ENCODE measurements around the gene NOTCH1. TPM values are rescaled to one million over a fixed set of nuclear protein-coding genes. Genes with fewer than 3 reads are reported as not detected.
A peak's percentile ranks its signal among the peaks of the same experiment; 100 is the strongest.

NOTCH1 gene
- total RNA-seq, 1 donor from 2014 or later, result 16.8 TPM

DNA sequence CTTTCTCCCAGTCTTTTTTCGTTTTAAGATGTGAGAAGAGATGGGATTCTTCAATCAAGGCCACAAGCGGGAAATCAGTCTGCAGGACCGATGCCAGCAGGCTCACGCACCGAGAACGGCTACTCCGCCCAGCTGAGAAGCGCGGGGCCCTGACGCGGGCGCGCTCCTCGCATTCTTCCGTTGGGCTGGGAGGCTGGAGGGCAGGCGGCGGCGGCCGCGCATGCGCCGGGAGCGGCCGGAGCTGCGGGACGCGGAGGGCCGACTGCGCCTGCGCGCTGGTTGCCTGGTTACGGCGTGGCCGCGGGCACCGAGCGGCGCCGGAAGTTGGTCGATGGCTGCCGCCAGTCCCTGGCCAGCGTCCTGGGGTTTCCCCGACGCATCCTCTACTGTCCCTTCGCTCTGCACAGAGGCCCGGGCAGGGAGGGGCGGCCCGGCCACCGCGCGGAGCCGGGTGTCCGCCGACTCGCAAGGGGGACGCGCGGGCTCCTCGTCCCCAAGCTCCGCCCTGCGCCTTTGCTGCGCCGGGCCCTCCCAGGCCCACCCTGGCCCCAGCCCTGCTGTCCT lies 62.2 kb downstream of the NOTCH1 start:
- ATAC-seq (ENCODE audit: poor library complexity) (peak; percentile 75), DNase-seq (peak; percentile 96)
- intact Hi-C loops (cut with DNase I), result no loop called here

DNA sequence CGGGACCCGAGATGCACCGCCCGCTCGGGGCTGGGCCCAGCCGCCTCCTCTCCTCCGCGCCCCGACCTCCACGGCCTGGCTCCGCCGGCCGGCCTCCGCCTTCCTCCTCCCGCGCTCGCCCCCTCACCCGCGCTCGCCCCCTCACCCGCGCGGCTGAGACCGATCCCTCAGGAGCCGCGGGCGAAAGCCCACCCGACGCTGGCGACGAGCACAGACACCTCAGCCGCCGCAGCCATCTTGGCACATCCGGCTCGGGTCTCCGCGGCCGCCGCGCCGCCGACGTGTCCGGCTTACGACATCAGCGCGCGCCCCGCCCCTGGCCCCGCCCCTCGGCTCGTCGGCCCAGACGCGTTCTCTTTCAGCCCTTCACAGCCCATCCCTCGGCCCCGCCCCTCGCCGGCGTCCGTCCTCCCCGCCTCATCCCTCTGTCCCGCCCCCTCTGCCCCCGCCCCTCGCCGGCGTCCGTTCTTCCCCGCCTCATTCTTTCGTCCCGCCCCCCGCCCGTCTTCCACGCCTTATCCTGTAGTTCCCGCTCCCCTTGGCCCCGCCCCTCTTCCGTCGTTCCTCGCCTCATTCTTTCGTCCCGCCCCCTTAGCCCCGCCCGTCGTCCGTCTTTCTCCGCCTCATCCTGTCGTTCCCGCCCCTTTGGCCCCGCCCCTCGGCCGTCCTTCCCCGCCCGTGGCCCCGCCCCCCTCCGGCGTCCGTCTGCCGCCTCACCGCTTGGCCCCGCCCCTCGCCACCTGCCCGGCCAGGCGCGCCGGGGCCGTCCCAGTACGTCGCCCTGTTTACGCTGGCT lies 62.9 kb downstream of the NOTCH1 start, which contains the start of gene SEC16A:
Gene SEC16A (minus strand): TSS at position 248 of the 796 bp plus-strand sequence. CDS start 5,425 bp downstream, outside the sequence.
- intact Hi-C loops (cut with DNase I), result no loop called here
- peak; percentile 100 for DNase-seq
- ATAC-seq (ENCODE audit: poor library complexity), result peak; percentile 85

DNA sequence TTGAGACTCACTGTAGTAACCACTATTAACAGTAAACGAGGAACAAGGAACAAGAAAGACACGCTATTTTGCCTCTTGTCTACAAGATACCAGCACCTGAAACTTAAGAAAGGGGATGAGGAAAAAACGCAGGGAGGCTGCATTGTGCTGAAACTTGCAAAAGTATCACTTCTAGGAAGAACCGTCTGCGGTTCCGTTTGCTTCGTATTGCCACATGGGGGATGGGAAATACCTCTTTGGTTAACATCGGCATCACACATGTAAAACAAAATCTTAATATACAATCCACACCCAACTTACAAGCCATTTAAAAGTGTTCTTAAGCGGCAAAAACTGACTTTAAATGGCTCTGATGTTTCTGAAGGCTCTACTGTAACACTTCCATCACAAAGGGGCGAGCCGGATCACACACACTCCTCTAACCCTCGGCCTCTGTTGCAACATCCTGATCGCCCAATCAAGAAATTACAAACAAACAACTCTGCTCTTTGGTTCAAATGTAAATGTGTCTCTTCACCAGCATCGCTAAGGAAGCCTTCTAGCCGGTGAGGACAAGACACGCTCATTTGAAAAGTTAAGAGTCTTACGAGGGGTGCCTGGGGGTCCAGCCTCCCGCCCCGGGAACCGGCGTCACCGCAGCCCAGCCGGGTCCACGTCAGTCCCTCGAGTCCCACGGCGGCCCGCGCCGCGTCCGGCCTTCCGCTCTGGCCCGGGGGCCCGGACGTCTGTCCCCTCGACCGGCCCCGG lies 63.6 kb downstream of the NOTCH1 start:
- ATAC-seq (ENCODE audit: poor library complexity) (no peak), DNase-seq (no peak)
- intact Hi-C loops (cut with DNase I), result no loop called here

DNA sequence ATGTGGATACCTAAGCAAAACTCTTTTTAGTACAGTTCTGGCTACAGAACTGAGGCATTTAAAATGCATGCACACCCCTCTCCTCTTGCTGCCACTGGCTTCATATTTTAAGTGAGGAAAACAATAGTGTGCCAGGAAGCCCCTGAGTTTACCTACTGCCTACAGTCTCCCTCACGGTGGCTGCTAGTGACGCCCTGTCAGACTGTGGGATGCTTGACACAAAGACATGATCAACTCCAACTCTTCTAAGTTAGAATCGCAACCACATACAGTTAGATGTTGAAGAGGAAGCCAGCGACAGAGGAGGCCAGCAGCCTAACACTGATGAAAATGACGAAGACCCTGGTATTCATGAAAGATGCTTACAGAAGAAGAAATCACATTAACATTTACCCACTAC lies 64.3 kb downstream of the NOTCH1 start:
- intact Hi-C loops (cut with DNase I), result no loop called here
- DNase-seq (no peak), ATAC-seq (ENCODE audit: poor library complexity) (no peak)

DNA sequence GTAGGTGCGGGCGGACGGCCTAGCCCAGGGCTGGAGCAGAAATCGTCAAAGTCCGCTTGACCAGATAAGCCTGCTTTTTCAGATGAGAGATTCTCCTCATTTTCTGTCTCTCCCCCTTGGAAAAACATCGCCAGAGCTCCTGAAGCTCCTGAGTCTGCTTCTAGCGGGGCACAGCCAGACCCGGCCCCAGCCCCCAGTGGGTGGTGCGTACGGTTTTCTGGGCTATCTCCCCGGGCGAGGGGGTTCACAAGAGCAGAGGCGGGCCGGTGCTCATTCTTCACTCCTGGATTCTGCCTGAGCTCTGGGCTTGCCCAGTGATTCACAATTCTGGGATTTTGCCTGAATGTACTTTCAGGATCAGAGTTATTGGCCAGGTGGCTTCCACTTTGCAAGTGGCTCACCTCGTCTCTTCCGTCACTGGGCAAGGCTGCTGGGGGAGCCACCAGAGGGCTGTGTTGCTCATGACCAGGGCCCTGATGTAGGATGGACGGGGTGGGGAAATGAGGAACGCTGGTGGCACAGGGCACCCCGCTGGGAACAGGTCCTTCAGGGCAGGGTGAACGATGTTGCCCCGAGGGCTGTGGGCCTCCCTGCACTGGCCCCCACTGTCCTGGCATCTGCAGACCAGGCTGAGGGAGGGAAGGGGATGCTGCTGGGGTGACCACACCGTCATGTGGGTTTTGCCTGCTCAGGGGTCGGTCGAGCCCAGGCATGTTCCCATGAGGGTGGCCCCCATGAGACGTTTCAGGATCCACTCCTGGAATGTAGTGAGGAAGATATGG lies 69.3 kb downstream of the NOTCH1 start:
- intact Hi-C loops (cut with DNase I), result no loop called here
- no peak for DNase-seq
- no peak for ATAC-seq (ENCODE audit: poor library complexity)

- DNase-seq, result no peak
- no peak for ATAC-seq (ENCODE audit: poor library complexity)
- intact Hi-C loops (cut with DNase I), result no loop called here
Observed at GRCh38 chr9:136474974-136475865, 70.6 kb downstream of the NOTCH1 start.

GRCh38 chr9:136474021-136474640 lies 71.7 kb downstream of the NOTCH1 start:
- intact Hi-C loops (cut with DNase I), result no loop called here
- no peak for DNase-seq
- no peak for ATAC-seq (ENCODE audit: poor library complexity)

DNA sequence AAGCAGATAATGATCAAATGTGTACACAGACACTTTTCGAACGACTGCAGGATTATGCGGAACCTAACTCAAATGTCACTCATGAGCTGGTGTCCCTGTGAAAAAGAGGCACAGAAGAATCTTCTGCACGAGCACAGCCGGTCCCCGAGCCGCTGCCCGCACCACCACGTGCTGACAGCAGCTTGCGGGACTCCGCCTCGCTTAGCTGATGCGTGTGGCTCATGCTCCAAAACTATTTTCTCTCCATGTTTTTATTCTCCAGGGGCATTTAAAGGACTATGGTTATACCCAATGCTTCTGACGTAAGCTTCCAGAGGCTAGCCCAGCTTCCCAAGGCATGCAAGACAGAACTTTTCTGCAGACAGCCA lies 72.5 kb downstream of the NOTCH1 start:
- intact Hi-C loops (cut with DNase I), result no loop called here
- DNase-seq, result no peak
- no peak for ATAC-seq (ENCODE audit: poor library complexity)

- no peak for ATAC-seq (ENCODE audit: poor library complexity)
- intact Hi-C loops (cut with DNase I), result no loop called here
- no peak for DNase-seq
Observed at GRCh38 chr9:136472640-136473353, 73.1 kb downstream of the NOTCH1 start.

- intact Hi-C loops (cut with DNase I), result no loop called here
- no peak for DNase-seq
Observed at GRCh38 chr9:136471802-136472487, 73.9 kb downstream of the NOTCH1 start.

DNA sequence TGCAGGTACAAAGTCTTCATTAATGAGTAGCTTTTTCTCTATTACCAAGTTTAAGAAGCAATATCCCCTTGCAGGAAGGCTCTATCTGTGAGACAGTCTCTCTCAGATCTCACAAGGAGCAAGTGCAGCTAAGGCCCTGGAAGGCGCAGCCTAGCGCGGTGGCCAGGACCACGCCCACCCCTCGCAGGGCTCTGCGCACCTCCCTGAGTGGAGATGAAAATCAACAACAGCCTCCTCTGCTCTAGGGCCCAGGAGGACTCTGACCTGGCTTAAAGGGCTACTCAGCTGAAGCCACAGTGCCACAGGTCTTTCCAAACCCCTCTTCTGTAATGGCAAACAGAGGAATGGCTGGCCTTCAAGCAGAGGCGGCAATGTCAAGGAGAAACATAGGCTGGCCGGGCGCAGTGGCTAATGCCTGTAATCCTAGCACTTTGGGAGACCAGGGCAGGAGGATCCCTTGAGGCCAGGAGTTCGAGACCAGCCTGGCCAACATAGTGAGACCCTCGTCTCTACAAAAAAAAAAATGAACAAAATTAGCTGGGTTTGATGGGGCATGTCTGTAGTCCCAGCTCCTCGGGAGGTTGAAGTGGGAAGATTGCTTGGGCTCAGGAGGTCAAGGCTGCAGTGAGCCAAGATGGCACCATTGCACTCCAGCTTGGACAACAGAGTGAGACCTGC lies 74.9 kb downstream of the NOTCH1 start:
- no peak for ATAC-seq (ENCODE audit: poor library complexity)
- no peak for DNase-seq
- intact Hi-C loops (cut with DNase I), result no loop called here

More at GRCh38 chr9:136471802-136472487, 73.9 kb downstream of the NOTCH1 start:
- ATAC-seq (ENCODE audit: poor library complexity), result no peak

DNA sequence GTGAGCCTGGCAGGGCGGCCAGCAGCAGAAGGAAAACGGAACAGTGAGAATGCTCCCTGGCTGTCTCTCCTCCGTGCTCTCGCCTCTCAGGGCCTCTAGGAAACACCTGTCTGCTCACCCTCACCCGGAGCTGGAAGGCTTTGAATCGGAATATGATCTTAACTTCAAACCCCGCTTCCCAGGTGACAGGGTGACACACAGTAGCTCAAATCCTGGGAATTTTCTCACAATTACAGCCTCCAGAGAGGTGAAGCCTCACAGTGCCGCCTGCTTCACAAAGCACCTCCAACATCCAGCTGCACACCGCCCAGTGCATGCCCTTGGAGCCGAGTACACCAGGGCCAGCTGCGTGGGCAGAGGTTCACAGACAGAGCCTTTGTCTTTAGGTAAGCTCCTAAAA lies 75.5 kb downstream of the NOTCH1 start:
- intact Hi-C loops (cut with DNase I), result no loop called here
- no peak for DNase-seq

GRCh38 chr9:136467766-136468165 lies 78.1 kb downstream of the NOTCH1 start:
- ATAC-seq (ENCODE audit: poor library complexity) (no peak), DNase-seq (no peak)
- intact Hi-C loops (cut with DNase I), result no loop called here

More for the DNA sequence above, 75.5 kb downstream of the NOTCH1 start:
- no peak for ATAC-seq (ENCODE audit: poor library complexity)

GRCh38 chr9:136466155-136466541 lies 79.7 kb downstream of the NOTCH1 start:
- ATAC-seq (ENCODE audit: poor library complexity) (no peak), DNase-seq (no peak)
- intact Hi-C loops (cut with DNase I), result no loop called here

GRCh38 chr9:136465500-136466154 lies 80.2 kb downstream of the NOTCH1 start:
- DNase-seq (no peak), ATAC-seq (ENCODE audit: poor library complexity) (no peak)
- intact Hi-C loops (cut with DNase I), result no loop called here

Measured in Right ventricle myocardium superior (tissue), 1 donor.